Tibial artery (tissue), 4 donors: ENCODE results near the gene ZNF493.

ENCODE experiments used
- DNase-seq, 2 donors: peaks; one replicate each; pipeline ENCODE4 v3.0.0-alpha.2; 2019
- H3K27ac ChIP-seq, 2 donors: fragments of 200-600 bp; sonication (generic) in 1 of 2; 1 replicate in 1 of 2; 2 replicates in 1 of 2; pipeline ENCODE4 v1.5.1; 2018 to 2019; ENCODE audit warnings: mild to moderate bottlenecking in 1 of 2
- H3K27me3 ChIP-seq, 2 donors: fragments of 200-600 bp; sonication (generic) in 1 of 2; one replicate each; pipeline versions ENCODE4 v1.5.1 to v1.6.0; 2016 to 2019
- H3K36me3 ChIP-seq, 3 donors: fragments of 200-600 bp; sonication (generic) in 2 of 3; one replicate each; pipeline ENCODE4 v1.5.1; 2016 to 2019; ENCODE audit warnings: mild to moderate bottlenecking in 2 of 3
- H3K4me1 ChIP-seq, 4 donors: fragments of 200-600 bp; sonication (generic) in 2 of 4; 1 replicate in 3 of 4; 2 replicates in 1 of 4; pipeline ENCODE4 v1.5.1; 2016 to 2019
- H3K4me3 ChIP-seq, 2 donors: fragments of 200-600 bp; sonication (generic) in 1 of 2; 1 replicate in 1 of 2; 2 replicates in 1 of 2; pipeline ENCODE4 v1.5.1; 2018 to 2019; ENCODE audit warnings: mild to moderate bottlenecking in 2 of 2
- H3K9me3 ChIP-seq, 3 donors: fragments of 200-600 bp; sonication (generic) in 1 of 3; one replicate each; pipeline ENCODE4 v1.5.1; 2016 to 2019
- intact Hi-C: fragments of 100-400 bp; cut with DNase I; formaldehyde crosslinking; loops from one replicate; pipeline ENCODE4 v1.15.0; 2023; ENCODE audit warnings: low total_unique reads
- TF ChIP-seq, protein P1 (sequence below), 2 experiments: fragments of 200-600 bp in 1 of 2; fragments of 450-650 bp in 1 of 2; IDR thresholded peaks; one replicate each; pipeline ENCODE4 v1.5.1; 2017 to 2019; ENCODE audit warnings: antibody characterized with exemption in 2 of 2, mild to moderate bottlenecking in 1 of 2, moderate library complexity in 1 of 2

Gene ZNF493

DNA sequence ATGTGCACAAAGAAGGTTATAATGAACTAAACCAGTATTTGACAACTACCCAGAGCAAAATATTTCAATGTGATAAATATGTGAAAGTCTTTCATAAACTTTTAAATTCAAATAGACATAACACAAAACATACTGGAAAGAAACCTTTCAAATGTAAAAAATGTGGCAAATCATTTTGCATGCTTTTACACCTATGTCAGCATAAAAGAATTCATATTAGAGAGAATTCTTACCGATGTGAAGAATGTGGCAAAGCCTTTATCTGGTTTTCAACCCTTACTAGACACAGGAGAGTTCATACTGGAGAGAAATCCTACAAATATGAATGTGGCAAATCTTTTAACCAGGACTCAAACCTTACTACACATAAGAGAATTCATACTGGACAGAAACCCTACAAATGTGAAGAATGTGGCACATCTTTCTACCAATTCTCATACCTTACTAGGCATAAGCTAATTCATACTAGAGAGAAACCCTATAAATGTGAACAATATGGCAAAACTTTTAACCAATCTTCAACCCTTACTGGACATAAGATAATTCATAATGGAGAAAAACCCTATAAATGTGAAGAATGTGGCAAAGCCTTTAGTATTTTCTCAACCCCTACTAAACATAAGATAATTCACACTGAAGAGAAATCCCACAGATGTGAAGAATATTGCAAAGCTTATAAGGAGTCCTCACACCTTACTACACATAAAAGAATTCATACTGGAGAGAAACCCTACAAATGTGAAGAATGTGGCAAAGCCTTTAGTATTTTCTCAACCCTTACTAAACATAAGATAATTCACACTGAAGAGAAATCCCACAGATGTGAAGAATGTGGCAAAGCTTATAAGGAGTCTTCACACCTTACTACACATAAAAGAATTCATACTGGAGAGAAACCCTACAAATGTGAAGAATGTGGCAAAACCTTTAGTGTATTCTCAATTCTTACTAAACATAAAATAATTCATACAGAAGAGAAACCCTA lies 26.4 kb downstream of the ZNF493 start:
- Histone ChIP-seq H3K27me3 (no peaks in the 10 kb centered on the region), H3K4me3 (no peak overlapping the region), H3K36me3 (peaks cover 34 to 65% (median 49%) of the 10 kb centered on the region in 3 donors), H3K9me3 (peaks cover 5 to 87% (median 39%) of the 10 kb centered on the region in 3 donors), H3K27ac (no peak overlapping the region), H3K4me1 (no peaks in the 10 kb centered on the region)
- no peak for DNase-seq
- intact Hi-C loops: no loop called here
- TF ChIP-seq, protein P1, sequence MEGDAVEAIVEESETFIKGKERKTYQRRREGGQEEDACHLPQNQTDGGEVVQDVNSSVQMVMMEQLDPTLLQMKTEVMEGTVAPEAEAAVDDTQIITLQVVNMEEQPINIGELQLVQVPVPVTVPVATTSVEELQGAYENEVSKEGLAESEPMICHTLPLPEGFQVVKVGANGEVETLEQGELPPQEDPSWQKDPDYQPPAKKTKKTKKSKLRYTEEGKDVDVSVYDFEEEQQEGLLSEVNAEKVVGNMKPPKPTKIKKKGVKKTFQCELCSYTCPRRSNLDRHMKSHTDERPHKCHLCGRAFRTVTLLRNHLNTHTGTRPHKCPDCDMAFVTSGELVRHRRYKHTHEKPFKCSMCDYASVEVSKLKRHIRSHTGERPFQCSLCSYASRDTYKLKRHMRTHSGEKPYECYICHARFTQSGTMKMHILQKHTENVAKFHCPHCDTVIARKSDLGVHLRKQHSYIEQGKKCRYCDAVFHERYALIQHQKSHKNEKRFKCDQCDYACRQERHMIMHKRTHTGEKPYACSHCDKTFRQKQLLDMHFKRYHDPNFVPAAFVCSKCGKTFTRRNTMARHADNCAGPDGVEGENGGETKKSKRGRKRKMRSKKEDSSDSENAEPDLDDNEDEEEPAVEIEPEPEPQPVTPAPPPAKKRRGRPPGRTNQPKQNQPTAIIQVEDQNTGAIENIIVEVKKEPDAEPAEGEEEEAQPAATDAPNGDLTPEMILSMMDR (IDR thresholded peaks at IDR 0.05): no peak

DNA sequence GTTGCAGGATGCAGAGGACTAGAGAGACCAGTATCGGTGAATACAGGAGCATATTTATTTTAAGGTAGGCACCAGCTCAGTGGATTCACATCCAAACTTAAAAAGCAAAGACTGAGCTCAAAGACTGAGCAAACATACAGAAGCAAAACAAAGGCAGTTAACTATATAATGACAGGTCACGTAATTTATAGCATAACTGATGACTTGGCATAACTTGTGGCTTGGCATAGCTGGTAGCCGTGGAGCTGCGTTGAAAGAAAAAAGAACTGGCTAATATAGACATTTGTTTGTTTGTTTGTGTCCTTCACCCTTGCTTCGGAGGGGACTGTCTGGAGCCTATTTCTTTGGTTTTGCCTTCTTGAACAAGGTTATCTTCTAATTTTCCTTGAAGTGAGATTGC lies 33.7 kb downstream of the ZNF493 start:
- Histone ChIP-seq H3K4me3 (no peak overlapping the region), H3K36me3 (peaks cover 0 to 7% (median 0%) of the 10 kb centered on the region in 3 donors), H3K9me3 (peaks cover 0 to 50% (median 9%) of the 10 kb centered on the region in 3 donors), H3K27me3 (no peaks in the 10 kb centered on the region), H3K4me1 (peaks cover 0 to 16% (median 3%) of the 10 kb centered on the region in 4 donors), H3K27ac (no peak overlapping the region)
- intact Hi-C loops: no loop called here
- no peak for DNase-seq
- TF ChIP-seq, protein P1 (IDR thresholded peaks at IDR 0.05): no peak

DNA sequence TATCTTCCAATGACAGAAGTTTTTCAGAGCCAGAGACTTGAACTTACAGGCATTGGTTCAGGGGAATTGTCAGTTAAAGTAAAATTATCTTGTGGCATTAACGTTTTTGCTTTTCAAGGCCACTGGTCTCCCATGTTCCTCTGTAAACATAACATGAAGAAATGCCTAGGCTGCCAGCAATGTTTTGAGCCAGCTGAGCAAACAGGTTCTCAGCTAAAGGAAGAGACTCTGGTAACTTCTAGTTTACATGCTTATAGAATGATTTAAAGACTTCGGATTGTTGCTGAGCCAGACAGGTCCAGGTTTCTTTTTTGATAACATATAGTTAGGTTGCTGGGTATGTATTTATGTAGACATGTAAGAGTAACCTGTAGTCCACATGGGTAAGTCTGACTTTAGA lies 35.7 kb downstream of the ZNF493 start:
- Histone ChIP-seq H3K4me3 (no peak overlapping the region), H3K9me3 (peaks cover 0 to 36% (median 9%) of the 10 kb centered on the region in 3 donors), H3K36me3 (peaks cover 0 to 7% (median 0%) of the 10 kb centered on the region in 3 donors), H3K27ac (no peak overlapping the region), H3K4me1 (peaks cover 0 to 33% (median 6%) of the 10 kb centered on the region in 4 donors), H3K27me3 (no peaks in the 10 kb centered on the region)
- TF ChIP-seq, protein P1 (IDR thresholded peaks at IDR 0.05): no peak
- no peak for DNase-seq
- intact Hi-C loops: no loop called here

DNA sequence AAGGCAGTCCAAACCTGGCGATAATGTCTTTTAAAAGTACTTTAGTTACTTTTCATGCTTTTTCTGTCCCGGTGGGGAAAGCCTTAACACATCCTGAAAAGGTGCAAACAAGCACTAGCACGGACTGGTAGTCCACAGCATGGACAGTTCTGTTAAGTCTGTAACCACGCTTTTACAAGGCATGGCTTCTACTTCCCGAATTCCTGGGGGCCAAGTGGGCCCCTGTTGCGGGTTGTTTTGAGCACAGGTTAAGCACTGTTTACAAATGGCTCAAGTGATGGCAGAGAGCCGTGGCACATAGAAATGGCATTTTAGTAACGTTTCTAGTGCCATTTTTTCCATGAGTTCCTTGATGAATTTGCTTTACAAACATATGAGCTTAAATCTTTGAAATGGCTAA lies 37.6 kb downstream of the ZNF493 start:
- no peak overlapping the region for H3K4me3 ChIP-seq

DNA sequence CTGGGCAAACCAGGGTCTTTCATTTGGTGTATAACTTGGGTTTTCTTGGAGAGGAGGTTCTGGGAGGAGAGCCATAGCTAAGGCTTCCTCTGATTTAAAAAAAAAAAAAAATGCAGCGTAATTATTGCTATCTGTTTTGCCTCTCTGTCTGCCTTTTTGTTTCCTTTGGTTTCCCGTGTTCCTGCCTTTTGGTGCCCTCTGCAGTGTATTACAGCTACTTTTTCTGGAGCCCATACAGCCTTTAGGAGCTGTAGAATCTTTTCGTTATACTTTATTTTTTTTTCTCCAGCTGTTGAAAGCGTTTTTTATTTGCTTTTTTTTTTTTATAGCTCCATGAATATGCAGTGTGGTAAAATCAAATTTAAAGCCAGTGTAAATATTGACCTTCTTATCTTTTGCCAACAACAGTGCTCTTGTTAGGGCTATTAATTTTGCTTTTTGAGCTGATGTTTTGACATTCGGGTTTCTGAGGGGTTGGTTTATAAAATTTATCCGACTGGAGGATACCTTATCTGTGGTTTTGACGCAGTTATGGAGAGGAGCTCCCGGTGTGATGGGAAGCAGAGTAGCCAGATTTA lies 38.1 kb downstream of the ZNF493 start:
- Histone ChIP-seq H3K4me1 (peaks cover 0 to 37% (median 6%) of the 10 kb centered on the region in 4 donors), H3K4me3 (no peak overlapping the region), H3K27ac (peak overlapping the region in 1 of 2 donors; percentile 55), H3K9me3 (peaks cover 0 to 18% (median 0%) of the 10 kb centered on the region in 3 donors), H3K36me3 (no peaks in the 10 kb centered on the region), H3K27me3 (no peaks in the 10 kb centered on the region)
- intact Hi-C loops: no loop called here
- TF ChIP-seq, protein P1 (IDR thresholded peaks at IDR 0.05): no peak
- DNase-seq: no peak

More for the DNA sequence above, 37.6 kb downstream of the ZNF493 start:
- no peaks in the 10 kb centered on the region for H3K27me3 ChIP-seq
- H3K36me3 ChIP-seq: no peaks in the 10 kb centered on the region
- H3K27ac ChIP-seq: peak overlapping the region in 1 of 2 donors; percentile 55
- TF ChIP-seq, protein P1 (IDR thresholded peaks at IDR 0.05): no peak
- no peak for DNase-seq
- peaks cover 0 to 23% (median 3%) of the 10 kb centered on the region in 3 donors for H3K9me3 ChIP-seq
- intact Hi-C loops: no loop called here
- H3K4me1 ChIP-seq: peaks cover 0 to 37% (median 6%) of the 10 kb centered on the region in 4 donors
